Measurements from ENCODE around the gene TEK. TPM values are rescaled to one million over a fixed set of nuclear protein-coding genes. Genes with fewer than 3 reads are reported as not detected.
"Not testable (repeated sequence)": the region's sequence is repeated elsewhere in the genome, so short reads cannot be mapped to it uniquely, and the experiment has no call there.

TEK gene
- total and polyA plus RNA-seq, 2 donors (not counting 1 experiment from before 2014, with no cell fraction given), result not detected

- Histone ChIP-seq H3K9me3 (ENCODE audit: control extremely low read depth in 1 of 3, control insufficient read depth in 2 of 3, insufficient read depth in 1 of 3, low read length in 2 of 3) (no peaks in the 10 kb centered on the region), H3K9ac (ENCODE audit: low read length) (no peak overlapping the region), H2AFZ (ENCODE audit: insufficient read depth, low read depth, low read length, poor library complexity, severe bottlenecking) (no peak overlapping the region), H3K4me2 (replicated peaks; ENCODE audit: low read depth, low read length, poor library complexity, severe bottlenecking) (no peak overlapping the region), H3K4me3 (ENCODE audit: control extremely low read depth in 1 of 5, extremely low read depth in 1 of 5, insufficient read depth in 1 of 5, low read depth in 2 of 5, low read length in 4 of 5) (no peak overlapping the region), H3K27me3 (replicated peaks in 1 of 4; ENCODE audit: control extremely low read depth in 1 of 4, control insufficient read depth in 3 of 4, insufficient read depth in 4 of 4, low read length in 3 of 4) (no peaks in the 10 kb centered on the region), H3K36me3 (replicated peaks in 1 of 2; ENCODE audit: control extremely low read depth in 1 of 2, control insufficient read depth in 1 of 2, extremely low read depth in 1 of 2, insufficient read depth in 2 of 2, low read length in 1 of 2) (no peaks in the 10 kb centered on the region), H3K79me2 (ENCODE audit: control insufficient read depth, insufficient read depth, low read length) (no peaks in the 10 kb centered on the region), H4K20me1 (ENCODE audit: control insufficient read depth, insufficient read depth, low read length, poor library complexity, severe bottlenecking) (no peaks in the 10 kb centered on the region), H3K4me1 (ENCODE audit: control insufficient read depth in 2 of 2, insufficient read depth in 2 of 2, low read length in 2 of 2) (no peaks in the 10 kb centered on the region), H3K27ac (ENCODE audit: low read length in 2 of 2) (no peak overlapping the region)
- Mint-ChIP-seq H3K27ac (no peak overlapping the region), H3K9me3 (ENCODE audit: insufficient read depth) (no peaks in the 10 kb centered on the region), H3K27me3 (peaks cover 10% of the 10 kb centered on the region), H3K4me1 (no peaks in the 10 kb centered on the region), H3K4me3 (no peak overlapping the region)
- ChIA-PET POLR2A (no interaction called here), CTCF (no interaction called here)
- ATAC-seq (ENCODE audit: low read depth) (no peak), DNase-seq (no peak)
- intact Hi-C loops (cut with micrococcal nuclease), result no loop called here
- no peak for TF ChIP-seq EZH2 (IDR thresholded peaks at IDR 0.05; ENCODE audit: borderline replicate concordance, insufficient read depth, low read depth, low read length, poor library complexity, severe bottlenecking)
- TF ChIP-seq CTCF (IDR thresholded peaks at IDR 0.05), result no peak
These were observed 18.8 kb upstream of the TEK start for GRCh38 chr9:27090231-27090630.

- Mint-ChIP-seq H3K4me3 (no peak overlapping the region), H3K9me3 (ENCODE audit: insufficient read depth) (no peaks in the 10 kb centered on the region), H3K27me3 (peaks cover 10% of the 10 kb centered on the region), H3K27ac (no peak overlapping the region), H3K4me1 (no peaks in the 10 kb centered on the region)
- H3K4me2 ChIP-seq (replicated peaks; ENCODE audit: low read depth, low read length, poor library complexity, severe bottlenecking), result no peak overlapping the region
- TF ChIP-seq EZH2 (IDR thresholded peaks at IDR 0.05; ENCODE audit: borderline replicate concordance, insufficient read depth, low read depth, low read length, poor library complexity, severe bottlenecking) (no peak), CTCF (IDR thresholded peaks at IDR 0.05) (no peak)
- no peaks in the 10 kb centered on the region for H4K20me1 ChIP-seq (ENCODE audit: control insufficient read depth, insufficient read depth, low read length, poor library complexity, severe bottlenecking)
- DNase-seq, result no peak
- no peaks in the 10 kb centered on the region for H3K36me3 ChIP-seq (replicated peaks in 1 of 2; ENCODE audit: control extremely low read depth in 1 of 2, control insufficient read depth in 1 of 2, extremely low read depth in 1 of 2, insufficient read depth in 2 of 2, low read length in 1 of 2)
- no peaks in the 10 kb centered on the region for H3K79me2 ChIP-seq (ENCODE audit: control insufficient read depth, insufficient read depth, low read length)
- H3K27me3 ChIP-seq (replicated peaks in 1 of 4; ENCODE audit: control extremely low read depth in 1 of 4, control insufficient read depth in 3 of 4, insufficient read depth in 4 of 4, low read length in 3 of 4), result no peaks in the 10 kb centered on the region
- no CpG with 5 or more reads among the region's 1 CpG for WGBS (ENCODE audit: insufficient coverage)
- POLR2A ChIA-PET, result no interaction called here
- no peaks in the 10 kb centered on the region for H3K4me1 ChIP-seq (ENCODE audit: control insufficient read depth in 2 of 2, insufficient read depth in 2 of 2, low read length in 2 of 2)
- intact Hi-C loops (cut with micrococcal nuclease), result no loop called here
- H3K27ac ChIP-seq (ENCODE audit: low read length in 2 of 2), result no peak overlapping the region
- ATAC-seq (ENCODE audit: low read depth), result no peak
- H3K9ac ChIP-seq (ENCODE audit: low read length), result no peak overlapping the region
- CTCF ChIA-PET, result no interaction called here
- H3K9me3 ChIP-seq (ENCODE audit: control extremely low read depth in 1 of 3, control insufficient read depth in 2 of 3, insufficient read depth in 1 of 3, low read length in 2 of 3), result no peaks in the 10 kb centered on the region
- no peak overlapping the region for H2AFZ ChIP-seq (ENCODE audit: insufficient read depth, low read depth, low read length, poor library complexity, severe bottlenecking)
- H3K4me3 ChIP-seq (ENCODE audit: control extremely low read depth in 1 of 5, extremely low read depth in 1 of 5, insufficient read depth in 1 of 5, low read depth in 2 of 5, low read length in 4 of 5), result no peak overlapping the region
These were observed 18.3 kb upstream of the TEK start for GRCh38 chr9:27090711-27091110.

GRCh38 chr9:27092496-27092895 lies 16.5 kb upstream of the TEK start:
- H3K27ac Mint-ChIP-seq; H3K27me3 ChIP-seq (replicated peaks in 1 of 4; ENCODE audit: control extremely low read depth in 1 of 4, control insufficient read depth in 3 of 4, insufficient read depth in 4 of 4, low read length in 3 of 4); H3K4me3 ChIP-seq (ENCODE audit: control extremely low read depth in 1 of 5, extremely low read depth in 1 of 5, insufficient read depth in 1 of 5, low read depth in 2 of 5, low read length in 4 of 5); CTCF ChIA-PET; H3K79me2 ChIP-seq (ENCODE audit: control insufficient read depth, insufficient read depth, low read length); H3K36me3 ChIP-seq (replicated peaks in 1 of 2; ENCODE audit: control extremely low read depth in 1 of 2, control insufficient read depth in 1 of 2, extremely low read depth in 1 of 2, insufficient read depth in 2 of 2, low read length in 1 of 2); H3K9me3 ChIP-seq (ENCODE audit: control extremely low read depth in 1 of 3, control insufficient read depth in 2 of 3, insufficient read depth in 1 of 3, low read length in 2 of 3); ATAC-seq (ENCODE audit: low read depth); POLR2A ChIA-PET; H3K9ac ChIP-seq (ENCODE audit: low read length); H3K4me2 ChIP-seq (replicated peaks; ENCODE audit: low read depth, low read length, poor library complexity, severe bottlenecking); intact Hi-C loops (cut with micrococcal nuclease); H4K20me1 ChIP-seq (ENCODE audit: control insufficient read depth, insufficient read depth, low read length, poor library complexity, severe bottlenecking); H3K4me3 Mint-ChIP-seq; H3K27ac ChIP-seq (ENCODE audit: low read length in 2 of 2); DNase-seq; H3K4me1 ChIP-seq (ENCODE audit: control insufficient read depth in 2 of 2, insufficient read depth in 2 of 2, low read length in 2 of 2); H3K4me1 Mint-ChIP-seq; H2AFZ ChIP-seq (ENCODE audit: insufficient read depth, low read depth, low read length, poor library complexity, severe bottlenecking); H3K9me3 Mint-ChIP-seq (ENCODE audit: insufficient read depth): not testable (repeated sequence)
- peaks cover 10% of the 10 kb centered on the region for H3K27me3 Mint-ChIP-seq
- 98% methylated on average over 22 of the region's 27 CpGs for WGBS (ENCODE audit: insufficient coverage)
